ENCODE measurements around the gene MTA1.

The MTA1 gene

GRCh38 chr14:105377555-105378182, 42.0 kb upstream of the MTA1 start:
- TF ChIP-seq POLR2AphosphoS5 (IDR thresholded peaks at IDR 0.05; ENCODE audit: low read depth, low read length) (no peak), REST (IDR thresholded peaks at IDR 0.05; ENCODE audit: insufficient read depth in 1 of 2, low read depth in 2 of 2, low read length in 2 of 2) (no peak), SIN3A (IDR thresholded peaks at IDR 0.05; ENCODE audit: borderline replicate concordance, insufficient read depth, low read length) (no peak), FOXP2 (optimal IDR thresholded peaks at IDR 0.05; ENCODE audit: borderline replicate concordance, extremely low read depth, extremely low read length, insufficient read depth) (no peak), TAF1 (IDR thresholded peaks at IDR 0.05; ENCODE audit: borderline replicate concordance, insufficient read depth, low read length) (no peak)

GRCh38 chr14:105378199-105378598, 41.4 kb upstream of the MTA1 start:
- no peak for TF ChIP-seq SIN3A (IDR thresholded peaks at IDR 0.05; ENCODE audit: borderline replicate concordance, insufficient read depth, low read length)
- no peak for TF ChIP-seq REST (IDR thresholded peaks at IDR 0.05; ENCODE audit: insufficient read depth in 1 of 2, low read depth in 2 of 2, low read length in 2 of 2)
- no peak for TF ChIP-seq TAF1 (IDR thresholded peaks at IDR 0.05; ENCODE audit: borderline replicate concordance, insufficient read depth, low read length)
- TF ChIP-seq POLR2AphosphoS5 (IDR thresholded peaks at IDR 0.05; ENCODE audit: low read depth, low read length): no peak
- no peak for TF ChIP-seq FOXP2 (optimal IDR thresholded peaks at IDR 0.05; ENCODE audit: borderline replicate concordance, extremely low read depth, extremely low read length, insufficient read depth)

GRCh38 chr14:105378873-105379685, 40.5 kb upstream of the MTA1 start:
- TF ChIP-seq TAF1 (IDR thresholded peaks at IDR 0.05; ENCODE audit: borderline replicate concordance, insufficient read depth, low read length): no peak
- no peak for TF ChIP-seq FOXP2 (optimal IDR thresholded peaks at IDR 0.05; ENCODE audit: borderline replicate concordance, extremely low read depth, extremely low read length, insufficient read depth)
- TF ChIP-seq SIN3A (IDR thresholded peaks at IDR 0.05; ENCODE audit: borderline replicate concordance, insufficient read depth, low read length): no peak

GRCh38 chr14:105379946-105380345, 39.7 kb upstream of the MTA1 start:
- TF ChIP-seq SIN3A (IDR thresholded peaks at IDR 0.05; ENCODE audit: borderline replicate concordance, insufficient read depth, low read length) (no peak), REST (IDR thresholded peaks at IDR 0.05; ENCODE audit: insufficient read depth in 1 of 2, low read depth in 2 of 2, low read length in 2 of 2) (no peak), TAF1 (IDR thresholded peaks at IDR 0.05; ENCODE audit: borderline replicate concordance, insufficient read depth, low read length) (no peak), POLR2AphosphoS5 (IDR thresholded peaks at IDR 0.05; ENCODE audit: low read depth, low read length) (no peak), FOXP2 (optimal IDR thresholded peaks at IDR 0.05; ENCODE audit: borderline replicate concordance, extremely low read depth, extremely low read length, insufficient read depth) (no peak)

GRCh38 chr14:105380756-105381155, 38.9 kb upstream of the MTA1 start:
- TF ChIP-seq POLR2AphosphoS5 (IDR thresholded peaks at IDR 0.05; ENCODE audit: low read depth, low read length): no peak

All from PFSK-1 (cell line).